ENCODE measurements around the gene TBL1X. TPM values are rescaled to one million over a fixed set of nuclear protein-coding genes. Genes with fewer than 3 reads are reported as not detected.
"Not testable (repeated sequence)": the region's sequence is repeated elsewhere in the genome, so short reads cannot be mapped to it uniquely, and the experiment has no call there.

TBL1X gene
- total and polyA plus RNA-seq, 2 of the 13 experiments (the other 11 are each of a cell fraction or from before 2014, with no cell fraction given): 17.6 to 19.9 TPM

DNA sequence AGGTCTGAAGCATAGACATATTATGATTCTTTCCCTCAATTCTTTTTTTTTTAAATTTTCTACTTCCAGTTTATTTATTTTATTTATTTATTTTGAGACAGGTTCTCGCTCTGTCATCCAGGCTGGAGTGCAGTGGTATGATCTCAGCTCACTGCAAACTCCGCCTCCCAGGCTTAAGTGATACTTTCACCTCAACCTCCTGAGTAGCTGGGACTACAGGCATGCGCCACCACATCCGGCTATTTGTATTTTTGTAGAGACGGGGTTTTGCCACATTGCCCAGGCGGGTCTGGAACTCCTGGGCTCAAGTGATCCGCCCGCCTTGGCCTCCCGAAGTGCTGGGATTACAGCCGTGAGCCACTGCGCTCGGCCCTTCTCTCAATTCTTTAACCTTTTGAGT lies 6.8 kb upstream of the TBL1X start:
- DNase-seq (ENCODE audit: low spot score); H3K27ac ChIP-seq (ENCODE audit: extremely low read length, insufficient read depth, low read length); H3K79me2 ChIP-seq (ENCODE audit: insufficient read depth, low read length); BruUV-seq (replicated peaks); H3K9me3 ChIP-seq (ENCODE audit: low read length); FAIRE-seq; intact Hi-C loops (cut with micrococcal nuclease; ENCODE audit: unreplicated experiment); H2AFZ ChIP-seq (ENCODE audit: low read length); CTCF ChIA-PET (ENCODE audit: low intra/inter-chr PET ratio, low total read pairs); H4K20me1 ChIP-seq (ENCODE audit: insufficient read depth, low read length); H3K27me3 ChIP-seq (ENCODE audit: control insufficient read depth in 1 of 2, insufficient read depth in 2 of 2, low read length in 2 of 2); H3K9ac ChIP-seq (ENCODE audit: insufficient read depth, low read depth, low read length); ATAC-seq; H3K36me3 ChIP-seq (replicated peaks in 1 of 2; ENCODE audit: control insufficient read depth in 1 of 2, insufficient read depth in 2 of 2, low read length in 2 of 2): not testable (repeated sequence)
- POLR2A ChIA-PET: interaction anchor here (1.0 kb wide), 1 partner anchor 61 kb away, joined by 3 read pairs; no protein-coding TSS in a partner anchor
- WGBS (ENCODE audit: low lambda C conversion rate): 13% methylated on average over 11 of the region's 12 CpGs
- in situ Hi-C loops (cut with HindIII; ENCODE audit: extremely low pct_ligation_motif_present, low pct_unique_long_range_greater_than_20kb): loop anchor here (10.0 kb wide), 1 partner anchor 113 kb away; no protein-coding TSS in a partner anchor
- H3K4me1 ChIP-seq (ENCODE audit: insufficient read depth, low read length): peaks cover 54% of the 10 kb centered on the region
- H3K4me3 ChIP-seq (replicated peaks in 1 of 3; ENCODE audit: insufficient read depth in 1 of 3, low read depth in 2 of 3, low read length in 3 of 3): peak overlapping the region in 1 of 3 experiments; percentile 30; a peak in 1 of 6 replicates
- H3K4me2 ChIP-seq (ENCODE audit: low read depth, low read length): peak overlapping the region; percentile 42

DNA sequence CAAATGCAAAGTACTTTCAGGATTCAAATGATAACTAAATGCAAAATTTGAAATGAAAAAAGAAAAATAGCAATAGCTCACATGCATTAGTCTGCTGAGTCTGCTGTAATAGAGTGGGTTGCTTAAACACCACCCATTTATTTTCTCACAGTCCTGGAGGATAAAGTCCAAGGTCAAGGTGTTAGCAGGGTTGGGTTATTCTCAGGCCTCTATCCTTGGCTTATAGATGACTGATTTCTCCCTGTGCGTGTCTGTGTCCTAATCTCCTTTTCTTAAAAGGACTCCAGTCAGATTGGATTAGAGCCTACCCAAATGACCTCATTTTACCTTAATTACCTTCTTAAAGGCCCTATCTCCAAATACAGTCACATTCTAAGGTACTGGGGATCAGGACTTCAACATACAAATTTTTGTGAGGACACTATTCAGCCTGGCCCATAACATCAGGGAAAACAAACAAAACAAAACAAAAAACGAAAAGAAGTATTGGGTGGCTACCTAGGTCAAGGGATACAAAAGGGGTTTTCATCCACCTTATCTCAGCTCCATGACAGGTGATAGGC lies 6.3 kb upstream of the TBL1X start:
- WGBS (ENCODE audit: low lambda C conversion rate): 0% methylated on average over 2 of the region's 2 CpGs
- no peaks in the 10 kb centered on the region for H4K20me1 ChIP-seq (ENCODE audit: insufficient read depth, low read length)
- ChIA-PET POLR2A (interaction anchor here (1.0 kb wide), 1 partner anchor 62 kb away, joined by 3 read pairs; no protein-coding TSS in a partner anchor), CTCF (ENCODE audit: low intra/inter-chr PET ratio, low total read pairs) (no interaction called here)
- H3K79me2 ChIP-seq (ENCODE audit: insufficient read depth, low read length): no peaks in the 10 kb centered on the region
- H3K4me2 ChIP-seq (ENCODE audit: low read depth, low read length): peak overlapping the region; percentile 42
- H3K36me3 ChIP-seq (replicated peaks in 1 of 2; ENCODE audit: control insufficient read depth in 1 of 2, insufficient read depth in 2 of 2, low read length in 2 of 2): no peaks in the 10 kb centered on the region
- no TSS peak for BruUV-seq (replicated peaks)
- ATAC-seq (no peak), DNase-seq (ENCODE audit: low spot score) (no peak), FAIRE-seq (peak; percentile 58)
- H2AFZ ChIP-seq (ENCODE audit: low read length): no peak overlapping the region
- peaks cover 54% of the 10 kb centered on the region for H3K4me1 ChIP-seq (ENCODE audit: insufficient read depth, low read length)
- peak overlapping the region in 1 of 3 experiments; percentile 30; a peak in 1 of 6 replicates for H3K4me3 ChIP-seq (replicated peaks in 1 of 3; ENCODE audit: insufficient read depth in 1 of 3, low read depth in 2 of 3, low read length in 3 of 3)
- intact Hi-C loops (cut with micrococcal nuclease; ENCODE audit: unreplicated experiment): no loop called here
- H3K9ac ChIP-seq (ENCODE audit: insufficient read depth, low read depth, low read length): no peak overlapping the region
- TF ChIP-seq HNF4A (CRISPR knock-in tag; IDR thresholded peaks at IDR 0.05) (peak; percentile 44; the same call in 1 of the 2 replicates), MTA1 (CRISPR knock-in tag; IDR thresholded peaks at IDR 0.05; ENCODE audit: borderline replicate concordance) (no peak), GZF1 (CRISPR knock-in tag; IDR thresholded peaks at IDR 0.05) (peak; percentile 95), SRSF9 (IDR thresholded peaks at IDR 0.05; ENCODE audit: borderline replicate concordance, insufficient read depth, low read depth, low read length, poor library complexity, severe bottlenecking) (no peak), BORCS8-MEF2B (CRISPR knock-in tag; IDR thresholded peaks at IDR 0.05) (no peak)
- TF ChIP-seq, protein P1, sequence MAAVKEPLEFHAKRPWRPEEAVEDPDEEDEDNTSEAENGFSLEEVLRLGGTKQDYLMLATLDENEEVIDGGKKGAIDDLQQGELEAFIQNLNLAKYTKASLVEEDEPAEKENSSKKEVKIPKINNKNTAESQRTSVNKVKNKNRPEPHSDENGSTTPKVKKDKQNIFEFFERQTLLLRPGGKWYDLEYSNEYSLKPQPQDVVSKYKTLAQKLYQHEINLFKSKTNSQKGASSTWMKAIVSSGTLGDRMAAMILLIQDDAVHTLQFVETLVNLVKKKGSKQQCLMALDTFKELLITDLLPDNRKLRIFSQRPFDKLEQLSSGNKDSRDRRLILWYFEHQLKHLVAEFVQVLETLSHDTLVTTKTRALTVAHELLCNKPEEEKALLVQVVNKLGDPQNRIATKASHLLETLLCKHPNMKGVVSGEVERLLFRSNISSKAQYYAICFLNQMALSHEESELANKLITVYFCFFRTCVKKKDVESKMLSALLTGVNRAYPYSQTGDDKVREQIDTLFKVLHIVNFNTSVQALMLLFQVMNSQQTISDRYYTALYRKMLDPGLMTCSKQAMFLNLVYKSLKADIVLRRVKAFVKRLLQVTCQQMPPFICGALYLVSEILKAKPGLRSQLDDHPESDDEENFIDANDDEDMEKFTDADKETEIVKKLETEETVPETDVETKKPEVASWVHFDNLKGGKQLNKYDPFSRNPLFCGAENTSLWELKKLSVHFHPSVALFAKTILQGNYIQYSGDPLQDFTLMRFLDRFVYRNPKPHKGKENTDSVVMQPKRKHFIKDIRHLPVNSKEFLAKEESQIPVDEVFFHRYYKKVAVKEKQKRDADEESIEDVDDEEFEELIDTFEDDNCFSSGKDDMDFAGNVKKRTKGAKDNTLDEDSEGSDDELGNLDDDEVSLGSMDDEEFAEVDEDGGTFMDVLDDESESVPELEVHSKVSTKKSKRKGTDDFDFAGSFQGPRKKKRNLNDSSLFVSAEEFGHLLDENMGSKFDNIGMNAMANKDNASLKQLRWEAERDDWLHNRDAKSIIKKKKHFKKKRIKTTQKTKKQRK (IDR thresholded peaks at IDR 0.05; ENCODE audit: low read length): no peak
- in situ Hi-C loops (cut with HindIII; ENCODE audit: extremely low pct_ligation_motif_present, low pct_unique_long_range_greater_than_20kb): loop anchor here (10.0 kb wide), 1 partner anchor 114 kb away; no protein-coding TSS in a partner anchor
- no peak overlapping the region for H3K27ac ChIP-seq (ENCODE audit: extremely low read length, insufficient read depth, low read length)
- no peaks in the 10 kb centered on the region for H3K9me3 ChIP-seq (ENCODE audit: low read length)
- H3K27me3 ChIP-seq (ENCODE audit: control insufficient read depth in 1 of 2, insufficient read depth in 2 of 2, low read length in 2 of 2): no peaks in the 10 kb centered on the region
